Neural progenitor cell (in vitro differentiated cells): ENCODE results near the gene SNX14.

Experiments
- CTCF ChIP-seq: fragments of 200-600 bp; sonication (generic); IDR thresholded peaks from 2 replicates; pipeline ENCODE4 v1.5.1; 2017; ENCODE audit warnings: antibody characterized with exemption, mild to moderate bottlenecking
- EZH2 ChIP-seq: fragments of 200-600 bp; sonication (generic); IDR thresholded peaks from 2 replicates; pipeline ENCODE4 v1.6.1; 2017; ENCODE audit warnings: antibody characterized with exemption, mild to moderate bottlenecking, moderate library complexity
- EZH2phosphoT487 ChIP-seq: fragments of 200-600 bp; sonication (generic); IDR thresholded peaks from 2 replicates; pipeline ENCODE4 v1.6.1; 2017; ENCODE audit warnings: antibody characterized with exemption

GRCh38 chr6:85468326-85468725 is 125.3 kb downstream of the SNX14 start:
- TF ChIP-seq CTCF, result no peak
- no peak for TF ChIP-seq EZH2
- TF ChIP-seq EZH2phosphoT487, result no peak
